ENCODE results near the gene ETF1.

The ETF1 gene

DNA sequence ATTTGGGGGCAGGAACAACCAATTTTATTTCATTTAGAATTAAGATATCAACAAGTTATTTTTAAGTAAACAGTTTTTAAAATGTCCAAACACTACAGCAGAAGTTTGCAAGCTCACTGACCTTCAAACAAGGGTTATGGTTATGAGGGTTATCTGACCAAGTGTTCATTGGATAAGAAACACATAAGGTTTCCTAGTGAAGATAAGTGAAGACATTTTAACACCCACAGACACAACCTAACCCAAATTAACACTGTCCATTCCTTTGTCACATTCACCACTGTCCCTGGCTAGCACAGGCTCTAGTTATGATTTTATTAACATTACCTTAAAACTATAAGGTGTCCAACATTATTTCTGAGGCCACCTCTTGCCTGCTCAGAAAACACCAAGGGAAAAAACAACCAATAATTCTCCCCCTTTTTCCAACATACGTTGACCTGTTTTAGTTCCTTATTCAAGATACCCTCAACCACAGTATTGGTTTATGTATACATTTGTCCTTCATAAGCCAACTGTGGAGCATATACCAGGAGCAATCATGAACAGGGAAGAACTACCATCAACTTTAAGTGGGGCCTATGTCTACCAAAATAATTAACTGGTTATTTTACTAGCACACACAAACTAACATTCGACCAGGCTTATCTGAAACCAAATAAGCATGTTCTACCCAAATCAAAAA lies 4.0 kb downstream of the ETF1 start:
- Histone ChIP-seq H3K9me3 (ENCODE audit: insufficient read depth, low read depth, low read length) (no peaks in the 10 kb centered on the region), H3K4me3 (ENCODE audit: low read length, poor library complexity, severe bottlenecking) (peak overlapping the region; percentile 92)

GRCh38 chr5:138536665-138537315 lies 6.2 kb downstream of the ETF1 start:
- Histone ChIP-seq H3K9me3 (ENCODE audit: insufficient read depth, low read depth, low read length) (no peaks in the 10 kb centered on the region), H3K27me3 (ENCODE audit: insufficient read depth, low read length, poor library complexity, severe bottlenecking) (no peaks in the 10 kb centered on the region), H3K4me2 (ENCODE audit: low read depth, low read length, poor library complexity, severe bottlenecking) (peak overlapping the region; percentile 21), H4K20me1 (ENCODE audit: insufficient read depth, low read length, poor library complexity, severe bottlenecking) (peaks cover 86% of the 10 kb centered on the region), H3K36me3 (ENCODE audit: insufficient read depth, low read length) (peaks cover 5% of the 10 kb centered on the region; the same call in 1 of the 2 replicates), H3K9me2 (replicated peaks; ENCODE audit: low read depth, low read length) (no peaks in the 10 kb centered on the region), H3K79me2 (ENCODE audit: insufficient read depth, low read length) (peaks cover 90% of the 10 kb centered on the region), H2AFZ (ENCODE audit: low read length) (no peak overlapping the region), H3K4me3 (ENCODE audit: low read length, poor library complexity, severe bottlenecking) (no peak overlapping the region), H3K9ac (ENCODE audit: low read depth, low read length, poor library complexity, severe bottlenecking) (no peak overlapping the region), H3F3A (ENCODE audit: low read depth) (no peaks in the 10 kb centered on the region), H3K4me1 (ENCODE audit: insufficient read depth, low read length, poor library complexity, severe bottlenecking) (peaks cover 34% of the 10 kb centered on the region)
- TF ChIP-seq CTCF (conservative IDR thresholded peaks at IDR 0.05; ENCODE audit: low read length) (peak; percentile 62), EZH2phosphoT487 (IDR thresholded peaks at IDR 0.05; ENCODE audit: borderline replicate concordance) (no peak)

More for the DNA sequence above, 4.0 kb downstream of the ETF1 start:
- Histone ChIP-seq H2AFZ (ENCODE audit: low read length) (no peak overlapping the region), H4K20me1 (ENCODE audit: insufficient read depth, low read length, poor library complexity, severe bottlenecking) (peaks cover 75% of the 10 kb centered on the region), H3K79me2 (ENCODE audit: insufficient read depth, low read length) (peaks cover 89% of the 10 kb centered on the region), H3K27me3 (ENCODE audit: insufficient read depth, low read length, poor library complexity, severe bottlenecking) (no peaks in the 10 kb centered on the region), H3K9ac (ENCODE audit: low read depth, low read length, poor library complexity, severe bottlenecking) (peak overlapping the region; percentile 98), H3K4me1 (ENCODE audit: insufficient read depth, low read length, poor library complexity, severe bottlenecking) (peaks cover 35% of the 10 kb centered on the region), H3K9me2 (replicated peaks; ENCODE audit: low read depth, low read length) (no peaks in the 10 kb centered on the region), H3K4me2 (ENCODE audit: low read depth, low read length, poor library complexity, severe bottlenecking) (peak overlapping the region; percentile 89), H3K36me3 (ENCODE audit: insufficient read depth, low read length) (0 out of 2 replicates have a peak, but pooled peaks cover 5% of the 10 kb centered on the region), H3F3A (ENCODE audit: low read depth) (no peaks in the 10 kb centered on the region)
- TF ChIP-seq EZH2phosphoT487 (IDR thresholded peaks at IDR 0.05; ENCODE audit: borderline replicate concordance) (no peak), CTCF (conservative IDR thresholded peaks at IDR 0.05; ENCODE audit: low read length) (no peak)

- Histone ChIP-seq H3K79me2 (ENCODE audit: insufficient read depth, low read length) (peaks cover 89% of the 10 kb centered on the region), H4K20me1 (ENCODE audit: insufficient read depth, low read length, poor library complexity, severe bottlenecking) (peaks cover 82% of the 10 kb centered on the region), H3K4me3 (ENCODE audit: low read length, poor library complexity, severe bottlenecking) (no peak overlapping the region), H3K9me3 (ENCODE audit: insufficient read depth, low read depth, low read length) (no peaks in the 10 kb centered on the region), H3F3A (ENCODE audit: low read depth) (no peaks in the 10 kb centered on the region), H3K4me2 (ENCODE audit: low read depth, low read length, poor library complexity, severe bottlenecking) (peak overlapping the region; percentile 21), H3K9ac (ENCODE audit: low read depth, low read length, poor library complexity, severe bottlenecking) (no peak overlapping the region), H3K9me2 (replicated peaks; ENCODE audit: low read depth, low read length) (no peaks in the 10 kb centered on the region), H3K27me3 (ENCODE audit: insufficient read depth, low read length, poor library complexity, severe bottlenecking) (no peaks in the 10 kb centered on the region), H3K36me3 (ENCODE audit: insufficient read depth, low read length) (peaks cover 5% of the 10 kb centered on the region; the same call in 1 of the 2 replicates), H3K4me1 (ENCODE audit: insufficient read depth, low read length, poor library complexity, severe bottlenecking) (peaks cover 28% of the 10 kb centered on the region), H2AFZ (ENCODE audit: low read length) (no peak overlapping the region)
- TF ChIP-seq CTCF (conservative IDR thresholded peaks at IDR 0.05; ENCODE audit: low read length) (no peak), EZH2phosphoT487 (IDR thresholded peaks at IDR 0.05; ENCODE audit: borderline replicate concordance) (no peak)
Observed at GRCh38 chr5:138536215-138536614, 6.8 kb downstream of the ETF1 start.
